DMS114 treated with DMSO at 0.1 percent for 48 hours (cell line): ENCODE data around the gene FNTB.

ENCODE experiments used
- DNase-seq: peaks from one replicate; lab custom pipeline; 2025; ENCODE audit not compliant: unreplicated experiment; lab: John Stamatoyannopoulos, UW

Gene FNTB

GRCh38 chr14:65044596-65044959 lies 57.9 kb downstream of the FNTB start:
- DNase-seq, result no peak

- DNase-seq, result no peak
Observed at GRCh38 chr14:65045006-65045405, 58.3 kb downstream of the FNTB start.

GRCh38 chr14:65045709-65046108 lies 59.0 kb downstream of the FNTB start:
- DNase-seq, result no peak

GRCh38 chr14:65052832-65053231 lies 66.1 kb downstream of the FNTB start:
- no peak for DNase-seq

- no peak for DNase-seq
Observed at GRCh38 chr14:65053466-65053865, 66.8 kb downstream of the FNTB start.

GRCh38 chr14:65054471-65055085 lies 67.9 kb downstream of the FNTB start:
- no peak for DNase-seq

GRCh38 chr14:65057695-65058094 lies 71.0 kb downstream of the FNTB start:
- no peak for DNase-seq

- no peak for DNase-seq
Observed at GRCh38 chr14:65062096-65063075, 75.7 kb downstream of the FNTB start.

GRCh38 chr14:65065719-65066118 lies 79.0 kb downstream of the FNTB start:
- no peak for DNase-seq

GRCh38 chr14:65069874-65070413 lies 83.2 kb downstream of the FNTB start:
- DNase-seq, result no peak

- DNase-seq, result no peak
Observed at GRCh38 chr14:65070471-65070976, 83.8 kb downstream of the FNTB start.

GRCh38 chr14:65071544-65071943 lies 84.8 kb downstream of the FNTB start:
- DNase-seq, result no peak

GRCh38 chr14:65072256-65072655 lies 85.6 kb downstream of the FNTB start:
- no peak for DNase-seq

- no peak for DNase-seq
Observed at GRCh38 chr14:65072937-65073336, 86.2 kb downstream of the FNTB start.

- no peak for DNase-seq
Observed at GRCh38 chr14:65073605-65074201, 87.0 kb downstream of the FNTB start.

GRCh38 chr14:65074449-65075150 lies 87.9 kb downstream of the FNTB start:
- DNase-seq, result no peak

- DNase-seq, result no peak
Observed at GRCh38 chr14:65075628-65076325, 89.1 kb downstream of the FNTB start.

GRCh38 chr14:65077318-65077717 lies 90.6 kb downstream of the FNTB start:
- no peak for DNase-seq

- no peak for DNase-seq
Observed at GRCh38 chr14:65079201-65079600, 92.5 kb downstream of the FNTB start.

- DNase-seq, result no peak
Observed at GRCh38 chr14:65079768-65080167, 93.1 kb downstream of the FNTB start.
